Effector CD8-positive, alpha-beta T cell (primary cell): ENCODE results near the gene CS.
"Not testable (repeated sequence)": the region's sequence is repeated elsewhere in the genome, so short reads cannot be mapped to it uniquely, and the experiment has no call there.

Source experiments
- DNase-seq: peaks from one replicate; lab custom pipeline; 2025; lab: John Stamatoyannopoulos, UW

Gene CS

GRCh38 chr12:56280849-56281248 lies 19.3 kb downstream of the CS start:
- DNase-seq = no peak

- DNase-seq = no peak
Measured at GRCh38 chr12:56278905-56279304, 21.2 kb downstream of the CS start.

GRCh38 chr12:56274299-56274698 lies 25.8 kb downstream of the CS start:
- no peak for DNase-seq

- not testable (repeated sequence) for DNase-seq
Measured at GRCh38 chr12:56272468-56272867, 27.7 kb downstream of the CS start.

- DNase-seq = no peak
Measured at GRCh38 chr12:56271031-56271430, 29.1 kb downstream of the CS start.

GRCh38 chr12:56267443-56268071 lies 32.6 kb downstream of the CS start:
- no peak for DNase-seq

GRCh38 chr12:56266693-56267442 lies 33.3 kb downstream of the CS start, which contains the start of gene COQ10A:
TSS of gene COQ10A (plus strand) at chr12:56266942. CDS start at chr12:56267119, 177 bp downstream.
- peak; percentile 85 for DNase-seq

- not testable (repeated sequence) for DNase-seq
Measured at GRCh38 chr12:56266068-56266692, 34.0 kb downstream of the CS start.

GRCh38 chr12:56262955-56263354 lies 37.2 kb downstream of the CS start:
- DNase-seq = not testable (repeated sequence)

- DNase-seq = no peak
Measured at GRCh38 chr12:56261503-56262232, 38.5 kb downstream of the CS start.

GRCh38 chr12:56260921-56261320 lies 39.2 kb downstream of the CS start:
- no peak for DNase-seq

GRCh38 chr12:56260380-56260779 lies 39.8 kb downstream of the CS start:
- no peak for DNase-seq

GRCh38 chr12:56258820-56259183 lies 41.3 kb downstream of the CS start:
- no peak for DNase-seq

GRCh38 chr12:56258068-56258819 lies 41.9 kb downstream of the CS start, which contains the start of gene ANKRD52:
TSS of gene ANKRD52 (minus strand) at chr12:56258384. CDS start at chr12:56258269, 115 bp downstream.
- DNase-seq = peak; percentile 61

- DNase-seq = no peak
Measured at GRCh38 chr12:56257491-56258067, 42.6 kb downstream of the CS start.

GRCh38 chr12:56257071-56257470 lies 43.1 kb downstream of the CS start:
- no peak for DNase-seq

GRCh38 chr12:56256326-56256960 lies 43.7 kb downstream of the CS start:
- DNase-seq = no peak

- no peak for DNase-seq
Measured at GRCh38 chr12:56255671-56256070, 44.5 kb downstream of the CS start.

GRCh38 chr12:56253091-56253490 lies 47.0 kb downstream of the CS start:
- DNase-seq = no peak

GRCh38 chr12:56252649-56253048 lies 47.5 kb downstream of the CS start:
- no peak for DNase-seq

- no peak for DNase-seq
Measured at GRCh38 chr12:56248711-56249110, 51.4 kb downstream of the CS start.
